ENCODE measurements around the gene CNTF.
"Not testable (repeated sequence)": the region's sequence is repeated elsewhere in the genome, so short reads cannot be mapped to it uniquely, and the experiment has no call there.

The CNTF gene

GRCh38 chr11:58622344-58622743 is at the start of gene CNTF:
TSS of gene CNTF (plus strand) at chr11:58622665. CDS start at chr11:58622753, 88 bp downstream.
- DNase-seq (ENCODE audit: low read depth, low spot score): no peak

GRCh38 chr11:58572906-58573305 is 49.6 kb upstream of the CNTF start:
- DNase-seq (ENCODE audit: low read depth, low spot score): not testable (repeated sequence)

GRCh38 chr11:58573451-58574104 is 48.9 kb upstream of the CNTF start:
- peak; percentile 15 for DNase-seq (ENCODE audit: low read depth, low spot score)

GRCh38 chr11:58574881-58575280 is 47.6 kb upstream of the CNTF start:
- DNase-seq (ENCODE audit: low read depth, low spot score): no peak

GRCh38 chr11:58575377-58576020 is 47.0 kb upstream of the CNTF start, which contains the start of gene LPXN:
TSS of gene LPXN (minus strand) at chr11:58575856. CDS start at chr11:58575772, 84 bp downstream.
- DNase-seq (ENCODE audit: low read depth, low spot score): no peak

- peak; percentile 15 for DNase-seq (ENCODE audit: low read depth, low spot score)
Measured at GRCh38 chr11:58576887-58577471, 45.5 kb upstream of the CNTF start.

- DNase-seq (ENCODE audit: low read depth, low spot score): peak; percentile 17
Measured at GRCh38 chr11:58577555-58578135, 44.8 kb upstream of the CNTF start.

GRCh38 chr11:58578136-58578634 is 44.3 kb upstream of the CNTF start:
- DNase-seq (ENCODE audit: low read depth, low spot score): peak; percentile 94

- DNase-seq (ENCODE audit: low read depth, low spot score): peak; percentile 97
Measured at GRCh38 chr11:58578635-58579191, 43.8 kb upstream of the CNTF start, which contains the start of gene ZFP91. TSS of gene ZFP91 (plus strand) at chr11:58579063. CDS start at chr11:58579282, 219 bp downstream.

- DNase-seq (ENCODE audit: low read depth, low spot score): peak; percentile 70
Measured at GRCh38 chr11:58579192-58580129, 43.0 kb upstream of the CNTF start.

- DNase-seq (ENCODE audit: low read depth, low spot score): no peak
Measured at GRCh38 chr11:58580311-58580710, 42.2 kb upstream of the CNTF start.

- no peak for DNase-seq (ENCODE audit: low read depth, low spot score)
Measured at GRCh38 chr11:58582437-58582836, 40.0 kb upstream of the CNTF start.

GRCh38 chr11:58586998-58587397 is 35.5 kb upstream of the CNTF start:
- DNase-seq (ENCODE audit: low read depth, low spot score): no peak

- DNase-seq (ENCODE audit: low read depth, low spot score): no peak
Measured at GRCh38 chr11:58591659-58592058, 30.8 kb upstream of the CNTF start.

GRCh38 chr11:58592760-58593472 is 29.5 kb upstream of the CNTF start:
- no peak for DNase-seq (ENCODE audit: low read depth, low spot score)

- no peak for DNase-seq (ENCODE audit: low read depth, low spot score)
Measured at GRCh38 chr11:58594826-58595225, 27.6 kb upstream of the CNTF start.

GRCh38 chr11:58596621-58597020 is 25.8 kb upstream of the CNTF start:
- no peak for DNase-seq (ENCODE audit: low read depth, low spot score)

GRCh38 chr11:58597486-58598144 is 24.9 kb upstream of the CNTF start:
- no peak for DNase-seq (ENCODE audit: low read depth, low spot score)

GRCh38 chr11:58600510-58600909 is 22.0 kb upstream of the CNTF start:
- DNase-seq (ENCODE audit: low read depth, low spot score): no peak
